ENCODE results near the gene INTS1. TPM values are rescaled to one million over a fixed set of nuclear protein-coding genes. Genes with fewer than 3 reads are reported as not detected.

The INTS1 gene
- polyA plus RNA-seq, 1 donor from 2014 or later: 21.1 TPM

GRCh38 chr7:1449951-1450350, 54.2 kb downstream of the INTS1 start:
- Histone ChIP-seq H3K4me3 (ENCODE audit: low read length) (no peak overlapping the region), H3K9me2 (ENCODE audit: insufficient read depth, low read length) (no peaks in the 10 kb centered on the region), H3K4me2 (ENCODE audit: low read length) (no peak overlapping the region), H3K36me3 (ENCODE audit: insufficient read depth, low read length) (no peaks in the 10 kb centered on the region), H3K9ac (ENCODE audit: low read length) (no peak overlapping the region), H3F3A (ENCODE audit: insufficient read depth, low read length, poor library complexity, severe bottlenecking) (no peaks in the 10 kb centered on the region), H3K79me2 (replicated peaks; ENCODE audit: insufficient read depth, low read length) (no peaks in the 10 kb centered on the region), H4K20me1 (ENCODE audit: insufficient read depth) (no peaks in the 10 kb centered on the region), H3K27ac (ENCODE audit: low read length) (no peak overlapping the region), H2AFZ (ENCODE audit: low read depth, low read length) (no peak overlapping the region), H3K27me3 (ENCODE audit: insufficient read depth, low read depth, low read length) (no peaks in the 10 kb centered on the region), H3K9me3 (ENCODE audit: low read length) (no peaks in the 10 kb centered on the region)
- TF ChIP-seq, protein P1, sequence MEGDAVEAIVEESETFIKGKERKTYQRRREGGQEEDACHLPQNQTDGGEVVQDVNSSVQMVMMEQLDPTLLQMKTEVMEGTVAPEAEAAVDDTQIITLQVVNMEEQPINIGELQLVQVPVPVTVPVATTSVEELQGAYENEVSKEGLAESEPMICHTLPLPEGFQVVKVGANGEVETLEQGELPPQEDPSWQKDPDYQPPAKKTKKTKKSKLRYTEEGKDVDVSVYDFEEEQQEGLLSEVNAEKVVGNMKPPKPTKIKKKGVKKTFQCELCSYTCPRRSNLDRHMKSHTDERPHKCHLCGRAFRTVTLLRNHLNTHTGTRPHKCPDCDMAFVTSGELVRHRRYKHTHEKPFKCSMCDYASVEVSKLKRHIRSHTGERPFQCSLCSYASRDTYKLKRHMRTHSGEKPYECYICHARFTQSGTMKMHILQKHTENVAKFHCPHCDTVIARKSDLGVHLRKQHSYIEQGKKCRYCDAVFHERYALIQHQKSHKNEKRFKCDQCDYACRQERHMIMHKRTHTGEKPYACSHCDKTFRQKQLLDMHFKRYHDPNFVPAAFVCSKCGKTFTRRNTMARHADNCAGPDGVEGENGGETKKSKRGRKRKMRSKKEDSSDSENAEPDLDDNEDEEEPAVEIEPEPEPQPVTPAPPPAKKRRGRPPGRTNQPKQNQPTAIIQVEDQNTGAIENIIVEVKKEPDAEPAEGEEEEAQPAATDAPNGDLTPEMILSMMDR (IDR thresholded peaks at IDR 0.05; ENCODE audit: poor library complexity, severe bottlenecking): no peak
- TF ChIP-seq, protein P2, sequence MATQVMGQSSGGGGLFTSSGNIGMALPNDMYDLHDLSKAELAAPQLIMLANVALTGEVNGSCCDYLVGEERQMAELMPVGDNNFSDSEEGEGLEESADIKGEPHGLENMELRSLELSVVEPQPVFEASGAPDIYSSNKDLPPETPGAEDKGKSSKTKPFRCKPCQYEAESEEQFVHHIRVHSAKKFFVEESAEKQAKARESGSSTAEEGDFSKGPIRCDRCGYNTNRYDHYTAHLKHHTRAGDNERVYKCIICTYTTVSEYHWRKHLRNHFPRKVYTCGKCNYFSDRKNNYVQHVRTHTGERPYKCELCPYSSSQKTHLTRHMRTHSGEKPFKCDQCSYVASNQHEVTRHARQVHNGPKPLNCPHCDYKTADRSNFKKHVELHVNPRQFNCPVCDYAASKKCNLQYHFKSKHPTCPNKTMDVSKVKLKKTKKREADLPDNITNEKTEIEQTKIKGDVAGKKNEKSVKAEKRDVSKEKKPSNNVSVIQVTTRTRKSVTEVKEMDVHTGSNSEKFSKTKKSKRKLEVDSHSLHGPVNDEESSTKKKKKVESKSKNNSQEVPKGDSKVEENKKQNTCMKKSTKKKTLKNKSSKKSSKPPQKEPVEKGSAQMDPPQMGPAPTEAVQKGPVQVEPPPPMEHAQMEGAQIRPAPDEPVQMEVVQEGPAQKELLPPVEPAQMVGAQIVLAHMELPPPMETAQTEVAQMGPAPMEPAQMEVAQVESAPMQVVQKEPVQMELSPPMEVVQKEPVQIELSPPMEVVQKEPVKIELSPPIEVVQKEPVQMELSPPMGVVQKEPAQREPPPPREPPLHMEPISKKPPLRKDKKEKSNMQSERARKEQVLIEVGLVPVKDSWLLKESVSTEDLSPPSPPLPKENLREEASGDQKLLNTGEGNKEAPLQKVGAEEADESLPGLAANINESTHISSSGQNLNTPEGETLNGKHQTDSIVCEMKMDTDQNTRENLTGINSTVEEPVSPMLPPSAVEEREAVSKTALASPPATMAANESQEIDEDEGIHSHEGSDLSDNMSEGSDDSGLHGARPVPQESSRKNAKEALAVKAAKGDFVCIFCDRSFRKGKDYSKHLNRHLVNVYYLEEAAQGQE (IDR thresholded peaks at IDR 0.05; ENCODE audit: borderline replicate concordance): no peak

GRCh38 chr7:1449501-1449900, 54.7 kb downstream of the INTS1 start:
- no peaks in the 10 kb centered on the region for H3K9me2 ChIP-seq (ENCODE audit: insufficient read depth, low read length)
- no peak overlapping the region for H3K9ac ChIP-seq (ENCODE audit: low read length)
- no peaks in the 10 kb centered on the region for H3K9me3 ChIP-seq (ENCODE audit: low read length)
- H3K79me2 ChIP-seq (replicated peaks; ENCODE audit: insufficient read depth, low read length): no peaks in the 10 kb centered on the region
- no peaks in the 10 kb centered on the region for H3K27me3 ChIP-seq (ENCODE audit: insufficient read depth, low read depth, low read length)
- no peak for TF ChIP-seq MXI1 (conservative IDR thresholded peaks at IDR 0.05; ENCODE audit: poor library complexity, severe bottlenecking)
- H3F3A ChIP-seq (ENCODE audit: insufficient read depth, low read length, poor library complexity, severe bottlenecking): no peaks in the 10 kb centered on the region
- no peaks in the 10 kb centered on the region for H3K36me3 ChIP-seq (ENCODE audit: insufficient read depth, low read length)
- no peak overlapping the region for H3K4me3 ChIP-seq (ENCODE audit: low read length)
- H2AFZ ChIP-seq (ENCODE audit: low read depth, low read length): no peak overlapping the region
- no peak overlapping the region for H3K4me2 ChIP-seq (ENCODE audit: low read length)
- no peaks in the 10 kb centered on the region for H4K20me1 ChIP-seq (ENCODE audit: insufficient read depth)
- H3K27ac ChIP-seq (ENCODE audit: low read length): no peak overlapping the region

- H3K27me3 ChIP-seq (ENCODE audit: insufficient read depth, low read depth, low read length): no peaks in the 10 kb centered on the region
- H3F3A ChIP-seq (ENCODE audit: insufficient read depth, low read length, poor library complexity, severe bottlenecking): no peaks in the 10 kb centered on the region
- no peaks in the 10 kb centered on the region for H4K20me1 ChIP-seq (ENCODE audit: insufficient read depth)
- TF ChIP-seq SMC3 (conservative IDR thresholded peaks at IDR 0.05; ENCODE audit: poor library complexity) (no peak), MXI1 (conservative IDR thresholded peaks at IDR 0.05; ENCODE audit: poor library complexity, severe bottlenecking) (no peak), EZH2 (IDR thresholded peaks at IDR 0.05; ENCODE audit: borderline replicate concordance, insufficient read depth, low read length, poor library complexity, severe bottlenecking) (no peak)
- TF ChIP-seq, protein P2 (IDR thresholded peaks at IDR 0.05; ENCODE audit: borderline replicate concordance): no peak
- no peaks in the 10 kb centered on the region for H3K36me3 ChIP-seq (ENCODE audit: insufficient read depth, low read length)
- H3K79me2 ChIP-seq (replicated peaks; ENCODE audit: insufficient read depth, low read length): no peaks in the 10 kb centered on the region
- H3K9ac ChIP-seq (ENCODE audit: low read length): no peak overlapping the region
- no peaks in the 10 kb centered on the region for H3K9me2 ChIP-seq (ENCODE audit: insufficient read depth, low read length)
- no peak overlapping the region for H3K27ac ChIP-seq (ENCODE audit: low read length)
- H3K9me3 ChIP-seq (ENCODE audit: low read length): no peaks in the 10 kb centered on the region
- H3K4me3 ChIP-seq (ENCODE audit: low read length): no peak overlapping the region
- H3K4me2 ChIP-seq (ENCODE audit: low read length): no peak overlapping the region
- no peak overlapping the region for H2AFZ ChIP-seq (ENCODE audit: low read depth, low read length)
These were observed 55.2 kb downstream of the INTS1 start for GRCh38 chr7:1448958-1449357.
